Loucy (cell line): ENCODE measurements around the gene FIGNL2.

Experiments used
- CTCF ChIP-seq: fragments of 200-600 bp; sonication (generic); conservative IDR thresholded peaks from 2 replicates; pipeline ENCODE4 v1.5.1; 2014; ENCODE audit warnings: mild to moderate bottlenecking, antibody characterized with exemption, low read length
- EZH2phosphoT487 ChIP-seq: fragments of 200-600 bp; IDR thresholded peaks from 2 replicates; pipeline ENCODE4 v1.6.1; 2018; ENCODE audit warnings: antibody characterized with exemption, mild to moderate bottlenecking, moderate library complexity, borderline replicate concordance

DNA sequence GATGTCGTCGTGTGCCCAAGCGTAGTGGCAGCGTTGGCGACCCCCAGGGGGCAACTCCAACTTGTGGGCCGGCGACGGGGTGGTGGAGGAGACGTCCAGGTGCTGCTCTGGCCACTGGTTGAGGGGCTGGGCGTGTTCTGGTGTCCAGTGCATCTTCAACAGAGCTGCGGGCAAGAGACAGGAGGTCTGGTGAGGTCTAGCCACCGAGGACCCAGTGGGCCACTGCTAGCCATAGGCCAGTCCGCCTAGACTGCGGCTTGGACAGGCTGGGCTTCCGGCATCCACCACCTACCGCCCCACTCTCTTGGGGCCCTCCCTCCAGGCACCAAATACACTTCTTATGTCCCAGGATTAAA, 26.3 kb downstream of the FIGNL2 start:
- TF ChIP-seq CTCF (no peak), EZH2phosphoT487 (no peak)
